GM21825 (cell line): ENCODE data around the gene ZP2.
"Not testable (repeated sequence)": the region's sequence is repeated elsewhere in the genome, so short reads cannot be mapped to it uniquely, and the experiment has no call there.

Experiments used
- ATAC-seq: cut with Tn5 transposase; IDR thresholded peaks from one replicate; pipeline ENCODE4 v1.9.1; 2021; ENCODE audit warnings: mild to moderate bottlenecking, moderate library complexity; ENCODE audit not compliant: unreplicated experiment

ZP2 gene

DNA sequence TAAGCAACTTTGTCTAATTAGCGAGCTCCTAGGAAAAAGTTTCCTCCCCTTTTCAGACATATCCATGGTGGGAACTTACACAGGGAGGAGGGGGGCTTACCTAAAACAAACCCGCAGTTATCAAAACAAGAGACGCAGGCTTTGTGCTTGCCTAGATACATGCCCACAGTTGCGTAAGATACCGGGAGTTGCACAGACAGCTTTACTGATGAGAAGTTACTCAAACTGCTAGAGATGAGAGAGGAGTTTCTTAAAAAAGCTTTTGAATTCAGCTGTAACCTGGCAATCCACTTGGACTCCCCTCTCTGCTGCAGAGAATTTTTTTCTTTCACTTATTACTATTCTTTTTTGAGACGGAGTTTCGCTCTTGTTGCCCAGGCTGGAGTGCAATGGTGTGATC is 6.8 kb upstream of the ZP2 start:
- no peak for ATAC-seq

DNA sequence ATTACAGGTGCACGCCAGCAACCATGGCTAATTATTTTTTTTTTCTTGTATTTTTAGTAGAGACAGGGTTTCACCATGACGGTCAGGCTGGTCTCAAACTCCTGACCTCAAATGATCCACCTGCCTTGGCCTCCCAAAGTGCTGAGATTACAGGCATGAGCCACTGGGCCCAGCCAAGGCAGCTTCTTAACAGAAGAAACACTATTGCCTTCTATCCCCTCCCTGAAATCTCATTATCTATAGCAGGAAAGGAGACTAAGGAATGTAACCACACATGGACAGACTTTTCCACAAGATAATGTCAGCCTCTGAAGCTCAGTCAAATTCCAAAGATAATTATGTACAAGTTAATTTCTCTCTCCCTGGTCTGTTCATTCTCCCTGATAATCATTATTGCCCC is 5.7 kb upstream of the ZP2 start:
- no peak for ATAC-seq

DNA sequence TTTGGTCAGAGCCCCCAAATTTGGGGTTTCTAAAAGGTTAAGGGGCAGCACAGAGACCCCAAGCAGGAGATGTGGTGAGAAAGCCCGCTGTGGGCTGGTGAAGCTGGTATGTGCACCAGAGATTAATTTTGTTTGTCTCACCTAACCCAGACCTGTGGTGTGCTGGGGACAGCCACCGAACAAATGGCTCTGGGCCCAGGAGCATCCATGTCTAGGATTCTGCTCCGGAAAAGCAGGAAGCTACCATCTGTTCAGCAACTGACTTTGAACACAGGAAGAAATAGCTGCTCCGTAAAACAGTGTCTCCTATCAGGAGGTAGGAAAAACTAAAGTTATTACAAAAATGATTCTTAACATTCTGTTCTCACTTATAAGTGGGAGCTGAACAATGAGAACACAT is 2.7 kb upstream of the ZP2 start:
- no peak for ATAC-seq

DNA sequence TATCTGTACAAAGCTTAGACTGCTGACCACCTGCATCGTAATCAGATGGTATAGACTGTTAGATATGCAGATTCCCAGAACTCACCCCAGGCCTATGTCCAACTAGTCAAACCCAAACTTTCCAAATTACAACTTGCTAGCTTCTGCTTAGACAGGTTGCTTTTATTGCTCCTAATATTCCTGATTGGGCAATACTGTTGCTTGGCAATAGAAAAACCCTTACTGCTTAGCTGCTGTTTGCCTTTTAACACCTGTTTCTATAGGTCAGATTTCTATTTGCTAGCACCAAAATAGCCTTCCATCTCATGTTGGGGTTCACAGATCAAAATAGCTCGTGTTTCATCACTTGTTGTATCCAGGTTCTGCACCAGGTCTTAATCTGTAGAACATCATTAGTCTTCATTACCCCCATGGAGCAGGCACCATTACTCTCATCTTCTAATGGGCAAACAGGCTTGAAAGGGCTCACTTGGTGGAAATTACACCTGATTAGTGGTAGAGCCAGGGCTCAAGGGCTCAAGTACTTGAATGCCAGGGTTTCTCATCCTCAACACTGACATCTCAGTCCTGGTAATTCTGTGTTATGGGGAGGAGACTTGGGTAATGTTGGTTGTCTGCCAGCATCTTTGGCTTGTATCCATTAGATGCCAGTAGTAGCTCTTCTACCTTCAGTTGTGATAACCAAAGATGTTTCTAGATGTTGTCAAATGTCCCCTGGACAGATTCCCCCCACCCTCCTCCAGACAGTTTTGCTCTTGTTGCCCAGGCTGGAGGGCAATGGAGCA is 2.7 kb downstream of the ZP2 start:
- no peak for ATAC-seq

DNA sequence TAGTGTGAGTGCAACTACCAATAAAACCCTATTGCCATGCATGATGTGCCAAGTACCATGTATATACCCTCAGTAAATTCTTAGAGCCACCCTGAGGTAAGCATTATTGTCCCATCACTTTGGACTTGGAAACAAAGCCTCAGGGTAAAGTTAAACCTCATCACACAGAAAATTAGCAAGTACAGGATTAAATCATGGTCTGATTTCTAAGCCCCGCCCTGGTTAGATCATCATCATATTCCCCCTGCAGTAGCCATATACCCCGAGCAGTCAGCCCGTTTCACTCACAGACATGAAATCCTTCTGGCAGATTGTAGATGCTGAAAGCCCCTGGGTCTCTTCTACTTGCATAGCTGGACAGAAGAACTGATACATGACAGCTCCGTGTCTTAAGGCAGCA is 4.8 kb downstream of the ZP2 start:
- ATAC-seq = no peak

DNA sequence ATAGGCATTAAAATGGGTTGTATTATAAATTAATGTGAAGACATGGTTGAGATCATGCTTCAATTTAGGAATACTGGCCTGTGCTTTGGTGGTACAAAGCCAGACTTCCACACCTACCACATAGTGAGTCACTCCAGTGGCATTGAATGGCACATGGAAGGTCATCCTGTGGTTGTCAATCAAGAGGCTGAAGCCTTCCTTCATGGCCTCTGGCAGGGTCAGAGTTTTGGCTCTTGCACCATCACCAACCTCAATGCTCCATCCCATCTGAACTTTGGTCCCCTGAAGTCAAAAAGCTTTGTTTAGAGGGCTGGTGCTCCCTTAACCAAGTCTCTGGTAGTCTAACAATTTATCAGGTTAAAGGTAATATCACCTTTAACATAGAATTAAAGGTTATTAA is 6.1 kb downstream of the ZP2 start:
- no peak for ATAC-seq

DNA sequence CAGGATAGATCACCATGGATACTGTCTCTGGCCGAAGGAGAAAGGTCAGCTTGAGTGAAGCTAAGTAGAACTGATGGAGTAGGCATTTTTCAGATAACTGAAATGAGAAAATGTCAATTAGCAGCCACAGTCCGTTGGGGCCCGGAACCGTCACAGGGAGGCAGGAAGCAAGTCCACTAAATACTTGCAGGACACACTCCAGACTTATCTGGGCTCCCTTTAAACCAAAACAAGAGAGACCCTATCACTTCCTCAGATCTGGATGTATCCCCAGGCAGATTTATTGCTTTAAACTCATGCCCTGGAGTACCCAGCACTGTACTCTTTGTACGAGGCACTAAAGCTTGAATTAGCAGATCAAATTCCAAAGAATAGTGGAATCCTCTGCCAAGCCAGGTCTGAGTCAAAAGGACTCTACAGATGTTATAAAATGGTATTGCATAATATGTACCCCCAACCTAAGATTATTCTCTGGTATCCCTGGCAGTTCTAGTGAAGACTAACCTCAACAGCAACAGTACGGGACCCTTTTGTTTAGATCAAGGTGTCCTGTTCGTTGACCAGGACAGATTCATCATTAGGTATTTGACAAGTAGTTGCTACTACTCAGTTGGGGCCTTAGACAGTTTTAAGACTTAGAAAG is 8.1 kb downstream of the ZP2 start:
- ATAC-seq = no peak

DNA sequence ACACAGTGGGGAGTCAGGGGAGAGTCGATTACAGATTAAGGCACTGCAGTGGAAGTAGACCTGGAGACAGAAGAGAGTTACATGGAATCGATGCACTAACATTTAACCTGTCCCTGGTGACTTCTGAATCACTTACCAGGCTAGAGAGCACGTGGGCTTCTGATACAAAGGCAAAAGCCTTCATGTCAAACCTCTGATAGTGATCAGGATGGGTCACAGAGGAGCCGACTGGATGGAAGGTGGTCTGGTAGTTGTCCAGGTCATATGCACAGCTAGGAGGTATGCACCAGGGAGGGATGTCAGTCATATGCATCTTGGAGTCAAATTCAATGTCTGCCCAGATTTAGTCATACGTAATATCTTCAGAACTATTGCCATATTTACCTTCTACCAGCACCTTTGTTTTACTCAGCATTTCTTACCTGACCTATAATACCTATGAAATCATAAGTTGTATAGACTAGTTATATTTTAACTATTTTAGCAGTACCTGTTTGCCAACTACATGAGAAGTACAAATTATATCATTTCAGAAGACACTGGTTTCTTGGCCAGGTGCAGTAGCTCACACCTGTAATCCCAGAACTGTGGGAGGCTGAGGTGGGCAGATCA is 11.7 kb downstream of the ZP2 start:
- no peak for ATAC-seq

DNA sequence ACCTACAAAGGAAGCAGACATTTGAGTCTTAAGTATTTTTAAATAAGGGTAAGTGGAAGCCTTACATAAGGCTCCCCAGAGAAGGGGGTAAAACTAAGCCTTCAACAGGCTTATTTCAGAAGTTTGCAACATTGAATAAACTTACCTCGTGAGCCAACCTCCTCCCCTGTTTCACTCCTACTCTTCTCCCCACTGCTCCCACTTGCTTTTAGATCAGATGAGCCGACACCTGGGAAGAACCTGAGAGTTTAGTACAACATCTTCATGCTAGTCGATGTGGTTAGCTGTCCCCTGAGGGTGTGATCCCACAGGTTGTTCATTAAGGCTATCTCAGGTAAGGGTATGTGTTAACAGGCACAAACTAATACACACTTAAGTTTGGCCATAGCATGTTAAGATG is 13.8 kb downstream of the ZP2 start:
- ATAC-seq = no peak

DNA sequence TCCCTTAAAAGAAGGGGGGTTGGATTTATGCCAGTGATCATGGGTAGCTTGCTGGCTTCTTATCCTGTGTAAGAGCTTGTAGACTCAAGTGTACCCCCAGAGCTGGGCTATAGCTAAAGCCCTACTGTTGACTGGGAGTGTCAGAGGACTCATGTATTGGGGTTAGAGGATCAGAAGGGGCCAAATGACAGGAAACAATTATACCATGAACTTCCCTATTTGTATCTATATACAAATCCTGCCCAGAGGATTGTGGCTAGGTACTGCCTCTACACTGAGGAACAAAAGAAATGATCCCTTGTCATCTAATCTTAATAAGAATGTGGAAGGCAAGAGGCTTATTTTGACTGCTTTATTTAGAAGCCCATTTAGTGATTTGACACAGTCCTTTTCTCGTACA is 14.3 kb downstream of the ZP2 start:
- no peak for ATAC-seq

DNA sequence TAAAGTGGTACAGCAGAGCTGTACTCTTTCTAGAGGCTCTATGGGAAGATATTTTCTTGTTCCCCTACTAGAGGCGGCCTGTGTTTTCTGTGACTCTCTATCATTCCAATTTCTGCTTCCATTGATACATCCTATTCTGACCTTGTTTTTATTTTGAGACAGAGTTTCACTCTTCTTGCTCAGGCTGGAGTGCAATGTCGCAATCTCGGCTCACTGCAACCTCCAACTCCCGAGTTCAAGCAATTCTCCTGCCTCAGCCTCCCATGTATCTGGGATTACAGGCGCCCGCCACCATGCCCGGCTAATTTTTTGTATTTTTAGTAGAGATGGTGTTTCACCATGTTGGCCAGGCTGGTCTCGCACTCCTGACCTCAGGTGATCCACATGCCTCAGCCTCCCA is 16.0 kb downstream of the ZP2 start:
- ATAC-seq = not testable (repeated sequence)

DNA sequence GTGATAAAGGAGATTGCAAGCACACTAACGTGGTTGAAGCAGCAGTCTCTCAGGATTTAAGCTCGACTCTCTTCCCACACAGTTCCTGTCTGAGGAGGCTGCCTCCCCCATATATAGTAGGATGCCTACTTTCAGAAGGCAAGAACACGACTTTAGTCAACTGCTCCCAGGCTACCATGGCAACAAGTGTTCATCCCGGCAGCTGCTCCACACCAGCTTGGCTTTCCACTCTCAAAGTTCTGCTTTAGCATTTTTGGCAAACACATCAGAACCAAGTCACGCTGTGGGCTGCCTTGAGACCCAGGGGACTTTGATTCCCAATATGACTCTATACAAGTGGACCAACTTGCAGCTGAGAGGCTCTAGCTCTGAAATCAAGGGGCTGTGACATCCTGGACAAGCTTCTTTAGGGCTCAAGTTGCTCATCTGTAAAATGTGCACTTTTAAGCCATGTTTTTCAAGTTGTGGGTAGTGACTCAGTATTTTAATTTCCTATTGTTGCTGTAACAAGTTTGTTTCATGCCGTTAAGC is 16.5 kb downstream of the ZP2 start:
- ATAC-seq = no peak

DNA sequence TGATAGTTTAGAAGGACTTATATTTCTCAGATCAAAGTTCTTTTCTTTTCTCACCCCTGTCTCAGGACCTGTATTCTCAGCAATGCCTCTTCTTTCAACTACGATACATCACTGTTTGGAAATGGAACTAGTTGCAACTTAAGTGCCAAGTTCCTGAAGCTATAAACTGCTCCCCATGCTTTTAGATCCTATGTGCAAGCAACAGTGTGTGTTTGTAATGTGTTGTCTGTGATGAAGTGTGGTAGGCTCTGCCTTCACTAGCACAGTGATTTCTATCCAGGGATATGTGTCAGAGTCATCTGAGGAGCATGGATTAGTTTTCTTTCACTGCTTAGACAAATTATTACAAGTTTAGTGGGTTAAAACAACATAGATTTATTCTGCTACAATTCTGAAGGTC is 18.4 kb downstream of the ZP2 start:
- ATAC-seq = no peak

DNA sequence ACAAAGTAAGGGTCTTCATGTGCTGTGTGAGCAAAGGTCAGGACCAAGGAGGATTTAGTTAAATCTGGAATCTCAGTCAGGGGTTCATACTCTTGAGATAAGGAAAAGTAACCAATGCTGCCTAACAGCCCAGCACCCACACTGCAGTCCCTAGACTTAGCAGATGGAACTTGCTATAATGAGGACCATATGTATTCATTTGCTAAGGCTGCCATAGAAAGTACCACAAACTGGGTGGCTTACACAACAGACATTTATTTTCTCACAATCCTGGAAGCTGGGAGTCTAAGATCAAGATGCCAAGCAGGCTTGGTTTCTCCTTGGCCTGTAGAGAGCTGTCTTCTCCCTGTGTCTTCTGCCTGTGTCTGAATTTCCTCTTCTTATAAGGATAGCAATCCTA is 20.8 kb downstream of the ZP2 start:
- ATAC-seq = no peak

DNA sequence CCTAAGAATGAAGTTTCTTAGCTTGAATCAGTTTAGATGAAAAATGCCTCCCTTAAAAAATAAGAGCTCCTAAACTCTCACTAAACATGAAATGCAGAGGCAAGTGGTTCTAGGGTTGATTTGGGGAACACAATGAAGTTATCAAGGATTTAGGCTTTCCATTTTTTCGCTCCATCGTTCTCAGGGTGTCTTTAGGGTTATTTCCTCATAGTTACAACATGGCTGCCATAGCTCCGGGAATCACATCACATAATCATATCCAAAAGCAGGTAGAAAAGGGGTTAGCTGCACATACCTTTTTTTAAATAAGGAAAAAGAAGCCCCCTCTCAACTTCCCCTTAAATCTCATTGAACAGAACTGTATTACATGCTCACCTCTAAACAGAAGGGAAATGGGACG is 21.4 kb downstream of the ZP2 start:
- ATAC-seq = no peak

DNA sequence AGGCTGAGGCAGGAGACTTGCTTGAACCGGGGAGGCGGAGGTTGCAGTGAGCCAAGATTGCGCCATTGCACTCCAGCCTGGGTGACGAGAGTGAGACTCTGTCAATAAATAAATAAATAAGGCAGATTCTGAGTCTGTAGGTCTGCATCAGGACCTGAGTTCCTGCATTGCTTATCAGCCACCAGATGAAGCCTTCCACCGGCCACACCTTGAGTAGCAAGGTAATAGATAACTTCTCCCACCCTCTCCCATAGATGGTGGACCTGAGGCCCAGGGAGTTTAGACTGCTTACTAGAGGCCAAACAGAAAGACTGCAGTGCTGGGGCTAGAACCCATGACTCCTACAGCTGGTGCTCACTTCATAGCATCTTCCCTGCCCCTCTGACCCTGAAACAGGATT is 22.1 kb downstream of the ZP2 start:
- ATAC-seq = no peak

DNA sequence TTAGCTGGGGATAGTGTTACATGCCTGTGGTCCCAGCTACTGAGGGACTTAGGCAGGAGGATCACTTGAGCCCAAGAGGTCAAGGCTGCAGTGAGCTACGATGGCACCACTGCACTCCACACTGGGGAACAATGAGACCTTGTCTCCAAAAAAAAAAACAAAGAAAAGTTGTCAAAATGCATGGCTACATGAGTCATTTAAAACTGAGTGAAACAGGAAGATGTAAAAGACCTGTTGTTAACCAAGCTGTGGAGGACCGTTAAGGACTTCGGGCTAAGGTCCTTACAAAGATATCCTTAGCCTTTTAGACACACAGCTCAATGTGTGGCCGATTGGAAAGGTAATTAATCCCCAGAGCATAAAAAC is 25.1 kb downstream of the ZP2 start:
- ATAC-seq = no peak

DNA sequence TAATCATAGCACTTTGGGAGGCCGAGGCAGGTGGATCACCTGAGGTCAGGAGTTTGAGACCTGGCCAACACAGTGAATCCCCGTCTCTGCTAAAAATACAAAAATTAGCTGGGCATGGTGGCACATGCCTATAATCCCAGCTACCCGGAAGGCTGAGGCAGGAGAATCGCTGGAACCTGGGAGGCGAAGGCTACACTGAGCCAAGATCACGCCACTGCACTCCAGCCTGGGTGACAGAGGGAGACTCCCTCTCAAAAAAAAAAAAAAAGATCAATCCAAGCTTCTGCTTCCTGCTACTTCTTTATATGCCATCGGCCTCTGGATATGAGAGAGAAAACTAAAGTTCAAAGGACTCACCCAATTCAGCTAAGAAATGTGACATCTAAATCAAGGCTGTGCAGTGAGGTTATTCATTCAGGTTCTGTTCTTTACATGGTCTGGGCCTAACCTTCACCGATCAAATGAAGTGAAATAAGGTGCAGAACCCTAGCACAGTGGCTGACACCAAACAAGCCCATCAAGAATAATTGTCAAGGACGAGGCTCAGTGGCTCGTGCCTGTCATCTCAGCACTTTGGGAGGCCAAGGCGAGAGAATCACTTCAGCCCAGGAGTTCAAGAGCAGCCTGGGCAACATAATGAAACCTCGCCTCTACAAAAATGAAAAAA is 25.6 kb downstream of the ZP2 start:
- no peak for ATAC-seq

DNA sequence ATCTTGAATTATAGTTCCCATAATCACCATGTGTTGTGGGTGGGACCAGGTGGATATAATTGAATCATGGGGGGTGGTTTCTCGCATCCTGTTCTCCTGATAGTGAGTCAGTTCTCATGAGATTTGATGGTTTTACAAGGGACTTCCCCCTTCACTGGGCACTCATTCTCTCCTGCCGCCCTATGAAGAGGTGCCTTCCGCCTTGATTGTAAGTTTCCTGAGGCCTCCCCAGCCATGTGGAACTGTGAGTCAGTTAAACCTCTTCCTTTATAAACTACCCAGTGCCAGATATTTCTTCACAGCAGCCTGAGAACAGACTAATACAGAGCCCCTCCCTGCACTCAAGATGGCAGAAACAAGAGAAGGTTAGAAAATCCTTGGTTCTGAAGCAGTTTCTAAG is 26.5 kb downstream of the ZP2 start:
- ATAC-seq = no peak

DNA sequence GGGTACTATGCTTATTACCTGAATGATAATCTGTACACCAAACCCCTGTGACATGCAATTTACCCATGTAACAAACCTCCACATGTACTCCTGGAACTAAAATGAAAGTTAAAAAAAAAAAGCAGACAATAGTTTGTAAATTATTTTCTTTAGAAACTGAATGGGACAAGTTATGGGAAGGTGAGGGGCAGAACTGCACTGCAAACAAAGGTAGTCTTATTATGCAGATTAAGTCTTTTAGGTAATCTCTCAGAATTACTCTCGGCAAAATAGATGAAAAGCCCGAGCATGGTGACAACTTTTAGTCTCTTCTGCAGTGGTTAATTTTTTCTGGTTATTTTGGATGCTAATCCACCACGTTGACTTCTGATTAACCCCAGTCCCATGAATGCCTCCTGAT is 27.4 kb downstream of the ZP2 start:
- ATAC-seq = no peak

DNA sequence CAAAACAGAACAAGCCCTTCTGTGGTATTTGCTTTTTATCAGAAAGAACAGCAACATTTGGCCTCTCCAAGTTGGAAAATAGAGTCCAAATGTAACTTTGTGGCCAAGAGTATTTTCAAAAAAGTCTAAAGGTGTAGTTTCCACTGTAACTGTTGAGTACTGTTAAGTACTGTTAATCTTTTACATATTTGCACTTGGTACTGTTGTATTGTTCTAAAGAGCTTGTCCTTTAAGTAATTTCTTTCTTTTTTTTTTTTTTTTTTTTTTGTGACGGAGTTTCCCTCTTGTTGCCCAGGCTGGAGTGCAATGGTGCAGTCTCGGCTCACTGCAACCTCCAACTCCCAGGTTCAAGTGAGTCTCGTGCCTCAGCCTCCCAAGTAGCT is 31.4 kb downstream of the ZP2 start:
- no peak for ATAC-seq
